Activated T-cell treated with anti-CD3 and anti-CD28 coated beads for 24 hours (primary cell): Measurements from ENCODE around the gene NHERF2.

Source experiments
- DNase-seq: peaks from one replicate; pipeline ENCODE4 v3.0.0-alpha.2; 2020; ENCODE audit warnings: low read depth

The NHERF2 gene

GRCh38 chr16:2061023-2061422 lies 34.3 kb downstream of the NHERF2 start:
- no peak for DNase-seq

GRCh38 chr16:2061526-2061925 lies 34.8 kb downstream of the NHERF2 start:
- DNase-seq = no peak

GRCh38 chr16:2062801-2063200 lies 36.1 kb downstream of the NHERF2 start:
- no peak for DNase-seq

GRCh38 chr16:2063861-2064260 lies 37.2 kb downstream of the NHERF2 start:
- no peak for DNase-seq

- DNase-seq = no peak
Measured at GRCh38 chr16:2064368-2064945, 37.8 kb downstream of the NHERF2 start.

GRCh38 chr16:2066139-2066538 lies 39.4 kb downstream of the NHERF2 start:
- DNase-seq = no peak

- DNase-seq = no peak
Measured at GRCh38 chr16:2070576-2071453, 44.1 kb downstream of the NHERF2 start.

- no peak for DNase-seq
Measured at GRCh38 chr16:2071454-2072202, 44.9 kb downstream of the NHERF2 start.

GRCh38 chr16:2072926-2073325 lies 46.2 kb downstream of the NHERF2 start:
- no peak for DNase-seq

- no peak for DNase-seq
Measured at GRCh38 chr16:2074071-2074470, 47.4 kb downstream of the NHERF2 start.

- no peak for DNase-seq
Measured at GRCh38 chr16:2075631-2076030, 48.9 kb downstream of the NHERF2 start.

GRCh38 chr16:2076072-2076865 lies 49.6 kb downstream of the NHERF2 start:
- no peak for DNase-seq

- no peak for DNase-seq
Measured at GRCh38 chr16:2077016-2077415, 50.3 kb downstream of the NHERF2 start.

- no peak for DNase-seq
Measured at GRCh38 chr16:2077696-2078095, 51.0 kb downstream of the NHERF2 start.

- no peak for DNase-seq
Measured at GRCh38 chr16:2078096-2078495, 51.4 kb downstream of the NHERF2 start.

GRCh38 chr16:2078691-2079090 lies 52.0 kb downstream of the NHERF2 start:
- DNase-seq = no peak

GRCh38 chr16:2079311-2079800 lies 52.7 kb downstream of the NHERF2 start:
- DNase-seq = no peak

- no peak for DNase-seq
Measured at GRCh38 chr16:2079991-2080390, 53.3 kb downstream of the NHERF2 start.

- no peak for DNase-seq
Measured at GRCh38 chr16:2081201-2082084, 54.7 kb downstream of the NHERF2 start.

- DNase-seq = no peak
Measured at GRCh38 chr16:2082171-2082982, 55.7 kb downstream of the NHERF2 start.
